IMR-90 (cell line): Measurements from ENCODE around the gene AWAT2.

Experiments
- CEBPB ChIP-seq: IDR thresholded peaks from 2 replicates; pipeline ENCODE4 v1.6.1; 2012; ENCODE audit warnings: low read depth, low read length, improper control_type of control experiment
- ELK1 ChIP-seq: fragments of 150-350 bp; IDR thresholded peaks from 2 replicates; pipeline ENCODE4 v1.6.1; 2016; ENCODE audit warnings: low read depth, mild to moderate bottlenecking, low read length, moderate library complexity, borderline replicate concordance
- FOS ChIP-seq: fragments of 150-350 bp; IDR thresholded peaks from 2 replicates; pipeline ENCODE4 v1.6.1; 2016; ENCODE audit warnings: low read depth, low read length
- MAFK ChIP-seq: IDR thresholded peaks from 2 replicates; pipeline ENCODE4 v1.6.1; 2012; ENCODE audit warnings: low read depth, low read length, improper control_type of control experiment
- MAZ ChIP-seq: IDR thresholded peaks from 2 replicates; pipeline ENCODE4 v1.6.1; 2012; ENCODE audit warnings: low read depth, mild to moderate bottlenecking, low read length, improper control_type of control experiment, moderate library complexity, borderline replicate concordance
- POLR2A ChIP-seq: IDR thresholded peaks from 2 replicates; pipeline ENCODE4 v1.6.1; 2012; ENCODE audit warnings: mild to moderate bottlenecking, low read depth, low read length
- RAD21 ChIP-seq: IDR thresholded peaks from 2 replicates; pipeline ENCODE4 v1.6.1; 2012; ENCODE audit warnings: low read length, improper control_type of control experiment
- SMC3 ChIP-seq: fragments of 150-350 bp; IDR thresholded peaks from 2 replicates; pipeline ENCODE4 v1.6.1; 2016; ENCODE audit warnings: low read depth, mild to moderate bottlenecking, antibody characterized with exemption, low read length, moderate library complexity
- TF ChIP-seq, protein P1 (sequence below): conservative IDR thresholded peaks from 2 replicates; pipeline ENCODE4 v1.5.1; 2012; ENCODE audit warnings: mild to moderate bottlenecking, low read depth, low read length, improper control_type of control experiment

- TF ChIP-seq, protein P1, sequence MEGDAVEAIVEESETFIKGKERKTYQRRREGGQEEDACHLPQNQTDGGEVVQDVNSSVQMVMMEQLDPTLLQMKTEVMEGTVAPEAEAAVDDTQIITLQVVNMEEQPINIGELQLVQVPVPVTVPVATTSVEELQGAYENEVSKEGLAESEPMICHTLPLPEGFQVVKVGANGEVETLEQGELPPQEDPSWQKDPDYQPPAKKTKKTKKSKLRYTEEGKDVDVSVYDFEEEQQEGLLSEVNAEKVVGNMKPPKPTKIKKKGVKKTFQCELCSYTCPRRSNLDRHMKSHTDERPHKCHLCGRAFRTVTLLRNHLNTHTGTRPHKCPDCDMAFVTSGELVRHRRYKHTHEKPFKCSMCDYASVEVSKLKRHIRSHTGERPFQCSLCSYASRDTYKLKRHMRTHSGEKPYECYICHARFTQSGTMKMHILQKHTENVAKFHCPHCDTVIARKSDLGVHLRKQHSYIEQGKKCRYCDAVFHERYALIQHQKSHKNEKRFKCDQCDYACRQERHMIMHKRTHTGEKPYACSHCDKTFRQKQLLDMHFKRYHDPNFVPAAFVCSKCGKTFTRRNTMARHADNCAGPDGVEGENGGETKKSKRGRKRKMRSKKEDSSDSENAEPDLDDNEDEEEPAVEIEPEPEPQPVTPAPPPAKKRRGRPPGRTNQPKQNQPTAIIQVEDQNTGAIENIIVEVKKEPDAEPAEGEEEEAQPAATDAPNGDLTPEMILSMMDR = no peak
- TF ChIP-seq RAD21 (no peak), MAFK (no peak), ELK1 (no peak), POLR2A (no peak), FOS (no peak), MAZ (no peak), SMC3 (no peak), CEBPB (no peak)
Observed at GRCh38 chrX:70022616-70023015, 27.1 kb downstream of the AWAT2 start.
